KMS-11 (cell line): ENCODE data around the gene CYP17A1.

ENCODE experiments used
- H2AFZ ChIP-seq: fragments of 200-600 bp; sonication (generic); 2 replicates; pipeline ENCODE4 v1.6.1; 2016; ENCODE audit warnings: antibody characterized with exemption, mixed run types, low read depth
- H3K27ac ChIP-seq: fragments of 200-600 bp; sonication (generic); 2 replicates; pipeline ENCODE4 v1.6.1; 2016; ENCODE audit warnings: mild to moderate bottlenecking, mixed run types
- H3K27me3 ChIP-seq: fragments of 200-600 bp; sonication (generic); 2 replicates; pipeline ENCODE4 v1.6.1; 2017; ENCODE audit warnings: mild to moderate bottlenecking, low read depth, mixed run types, moderate library complexity; ENCODE audit not compliant: insufficient read depth
- H3K36me3 ChIP-seq: fragments of 200-600 bp; sonication (generic); 2 replicates; pipeline ENCODE4 v1.6.1; 2017; ENCODE audit warnings: mild to moderate bottlenecking, mixed run types; ENCODE audit not compliant: insufficient read depth
- H3K4me1 ChIP-seq: fragments of 200-600 bp; sonication (generic); 2 replicates; pipeline ENCODE4 v1.6.1; 2016; ENCODE audit warnings: mild to moderate bottlenecking, low read depth, mixed run types; ENCODE audit not compliant: poor library complexity, severe bottlenecking
- H3K4me2 ChIP-seq: fragments of 200-600 bp; sonication (generic); 2 replicates; pipeline ENCODE4 v1.7.0; 2016; ENCODE audit warnings: mild to moderate bottlenecking, mixed run types
- H3K4me3 ChIP-seq: fragments of 200-600 bp; sonication (generic); IDR thresholded peaks from 2 replicates; pipeline ENCODE4 v1.6.1; 2017; ENCODE audit warnings: low read depth, low read length, mixed read lengths; ENCODE audit not compliant: insufficient read depth
- H3K79me2 ChIP-seq: fragments of 200-600 bp; sonication (generic); 2 replicates; pipeline ENCODE4 v1.6.1; 2016; ENCODE audit warnings: low read depth, mixed run types; ENCODE audit not compliant: insufficient read depth
- H3K9ac ChIP-seq: fragments of 200-600 bp; sonication (generic); 2 replicates; pipeline ENCODE4 v1.6.1; 2016; ENCODE audit warnings: mild to moderate bottlenecking, mixed run types
- H4K20me1 ChIP-seq: fragments of 200-600 bp; sonication (generic); 2 replicates; pipeline ENCODE4 v1.6.1; 2016; ENCODE audit warnings: mild to moderate bottlenecking, mixed run types; ENCODE audit not compliant: insufficient read depth
- CTCF ChIP-seq: fragments of 200-600 bp; sonication (generic); conservative IDR thresholded peaks from 2 replicates; pipeline ENCODE4 v1.6.1; 2017; ENCODE audit warnings: low read depth, mild to moderate bottlenecking, antibody characterized with exemption, low read length, moderate library complexity, mixed read lengths

CYP17A1 gene

GRCh38 chr10:102814873-102815661 is 22.1 kb downstream of the CYP17A1 start:
- no peak for TF ChIP-seq CTCF
- Histone ChIP-seq H4K20me1 (no peaks in the 10 kb centered on the region), H3K9ac (no peak overlapping the region), H3K27ac (no peak overlapping the region), H3K4me2 (no peak overlapping the region), H3K4me3 (no peak overlapping the region), H3K36me3 (no peaks in the 10 kb centered on the region), H2AFZ (no peak overlapping the region), H3K27me3 (no peaks in the 10 kb centered on the region), H3K4me1 (no peaks in the 10 kb centered on the region), H3K79me2 (no peaks in the 10 kb centered on the region)

- Histone ChIP-seq H3K4me2 (no peak overlapping the region), H3K27ac (no peak overlapping the region), H4K20me1 (no peaks in the 10 kb centered on the region), H2AFZ (no peak overlapping the region), H3K79me2 (no peaks in the 10 kb centered on the region), H3K27me3 (no peaks in the 10 kb centered on the region), H3K4me1 (no peaks in the 10 kb centered on the region), H3K36me3 (no peaks in the 10 kb centered on the region), H3K9ac (no peak overlapping the region), H3K4me3 (no peak overlapping the region)
- TF ChIP-seq CTCF: no peak
Measured at GRCh38 chr10:102814453-102814871, 22.8 kb downstream of the CYP17A1 start.

- H4K20me1 ChIP-seq: no peaks in the 10 kb centered on the region
- no peak for TF ChIP-seq CTCF
- no peak overlapping the region for H3K27ac ChIP-seq
- H3K79me2 ChIP-seq: no peaks in the 10 kb centered on the region
- H3K4me3 ChIP-seq: no peak overlapping the region
- H3K4me2 ChIP-seq: no peak overlapping the region
- no peaks in the 10 kb centered on the region for H3K4me1 ChIP-seq
- no peaks in the 10 kb centered on the region for H3K36me3 ChIP-seq
- no peaks in the 10 kb centered on the region for H3K27me3 ChIP-seq
- no peak overlapping the region for H3K9ac ChIP-seq
- no peak overlapping the region for H2AFZ ChIP-seq
Measured at GRCh38 chr10:102813734-102814452, 23.3 kb downstream of the CYP17A1 start.

- Histone ChIP-seq H3K27ac (no peak overlapping the region), H2AFZ (no peak overlapping the region), H3K4me2 (no peak overlapping the region), H3K4me1 (no peaks in the 10 kb centered on the region), H3K4me3 (no peak overlapping the region), H4K20me1 (no peaks in the 10 kb centered on the region), H3K79me2 (no peaks in the 10 kb centered on the region), H3K36me3 (no peaks in the 10 kb centered on the region), H3K9ac (no peak overlapping the region), H3K27me3 (no peaks in the 10 kb centered on the region)
- TF ChIP-seq CTCF: no peak
Measured at GRCh38 chr10:102813017-102813541, 24.1 kb downstream of the CYP17A1 start.
